GM18519 (cell line): ENCODE data around the gene CRACR2A.

Experiments
- ATAC-seq: cut with Tn5 transposase; IDR thresholded peaks from one replicate; pipeline ENCODE4 v1.9.1; 2021; ENCODE audit warnings: mild to moderate bottlenecking, moderate library complexity; ENCODE audit not compliant: unreplicated experiment, low FRiP score

The CRACR2A gene

GRCh38 chr12:3752096-3752709, 706 bp downstream of the CRACR2A start:
- ATAC-seq: peak; percentile 38

- no peak for ATAC-seq
These were observed 1.5 kb downstream of the CRACR2A start for GRCh38 chr12:3751151-3752095.

GRCh38 chr12:3750616-3751015, 2.3 kb downstream of the CRACR2A start:
- ATAC-seq: no peak

GRCh38 chr12:3748620-3749019, 4.3 kb downstream of the CRACR2A start:
- ATAC-seq: no peak

- ATAC-seq: no peak
These were observed 4.8 kb downstream of the CRACR2A start for GRCh38 chr12:3747976-3748619.

GRCh38 chr12:3747543-3747942, 5.4 kb downstream of the CRACR2A start:
- ATAC-seq: no peak

GRCh38 chr12:3746758-3747157, 6.2 kb downstream of the CRACR2A start:
- ATAC-seq: no peak

GRCh38 chr12:3745152-3745551, 7.8 kb downstream of the CRACR2A start:
- no peak for ATAC-seq

GRCh38 chr12:3744229-3744901, 8.5 kb downstream of the CRACR2A start:
- ATAC-seq: no peak

- ATAC-seq: no peak
These were observed 9.1 kb downstream of the CRACR2A start for GRCh38 chr12:3743803-3744202.

GRCh38 chr12:3741882-3742672, 10.8 kb downstream of the CRACR2A start:
- no peak for ATAC-seq

GRCh38 chr12:3740480-3741231, 12.3 kb downstream of the CRACR2A start:
- ATAC-seq: no peak

- no peak for ATAC-seq
These were observed 17.5 kb downstream of the CRACR2A start for GRCh38 chr12:3735432-3735831.

- no peak for ATAC-seq
These were observed 20.0 kb downstream of the CRACR2A start for GRCh38 chr12:3732901-3733300.

- no peak for ATAC-seq
These were observed 22.8 kb downstream of the CRACR2A start for GRCh38 chr12:3730111-3730510.

- no peak for ATAC-seq
These were observed 24.2 kb downstream of the CRACR2A start for GRCh38 chr12:3728686-3729085.

- no peak for ATAC-seq
These were observed 24.9 kb downstream of the CRACR2A start for GRCh38 chr12:3727877-3728632.

- no peak for ATAC-seq
These were observed 25.6 kb downstream of the CRACR2A start for GRCh38 chr12:3727354-3727753.

GRCh38 chr12:3726456-3726855, 26.5 kb downstream of the CRACR2A start:
- no peak for ATAC-seq
